ENCODE results near the gene GRIA1.

DNA sequence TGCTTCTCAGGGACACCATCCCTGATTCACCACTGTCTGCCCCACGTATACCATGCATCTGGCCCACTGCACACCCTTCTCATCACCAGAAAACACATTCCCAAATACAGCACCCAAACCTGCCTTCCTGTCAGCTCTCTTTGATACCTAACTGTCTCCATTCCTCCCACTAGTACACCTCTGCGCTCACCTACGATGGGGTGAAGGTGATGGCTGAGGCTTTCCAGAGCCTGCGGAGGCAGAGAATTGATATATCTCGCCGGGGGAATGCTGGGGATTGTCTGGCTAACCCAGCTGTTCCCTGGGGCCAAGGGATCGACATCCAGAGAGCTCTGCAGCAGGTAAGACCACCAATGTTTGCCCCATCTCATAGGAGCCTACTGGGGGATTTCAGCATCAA is 186.4 kb downstream of the GRIA1 start:
- TF ChIP-seq ZNF274 (IDR thresholded peaks at IDR 0.05; ENCODE audit: low read depth, low read length) (no peak), YY1 (IDR thresholded peaks at IDR 0.05; ENCODE audit: insufficient read depth, insufficient read length) (no peak)
